HepG2 (cell line): ENCODE measurements around the gene TAS1R3. TPM values are rescaled to one million over a fixed set of nuclear protein-coding genes. Genes with fewer than 3 reads are reported as not detected.

Experiments used
- ATF4 ChIP-seq, 2 experiments: fragments of 450-650 bp in 1 of 2; sonication (generic) in 1 of 2; formaldehyde crosslinking; IDR thresholded peaks; 2 replicates each; pipeline versions ENCODE4 v1.5.0 to v1.8.0; 2020 to 2022; ENCODE audit warnings: mild to moderate bottlenecking in 1 of 2, missing genetic modification reagents in 1 of 2
- FOXC1 ChIP-seq: sonication (generic); formaldehyde crosslinking; IDR thresholded peaks from 2 replicates; pipeline ENCODE4 v1.8.0; 2022; ENCODE audit warnings: mild to moderate bottlenecking, missing genetic modification reagents, borderline replicate concordance
- GATAD1 ChIP-seq: IDR thresholded peaks from 2 replicates; pipeline ENCODE4 v1.6.1; 2016; ENCODE audit warnings: missing genetic modification reagents, missing compliant biosample characterization
- GLMP ChIP-seq: sonication (generic); formaldehyde crosslinking; IDR thresholded peaks from 2 replicates; pipeline ENCODE4 v1.9.0; 2021; ENCODE audit warnings: missing genetic modification reagents, mild to moderate bottlenecking, borderline replicate concordance
- KLF15 ChIP-seq: sonication (generic); formaldehyde crosslinking; IDR thresholded peaks from 2 replicates; pipeline ENCODE4 v1.8.1; 2023; ENCODE audit warnings: borderline replicate concordance, mild to moderate bottlenecking, inconsistent platforms, missing genetic modification reagents, mixed read lengths
- NR2F1 ChIP-seq, 2 experiments: fragments of 450-650 bp in 1 of 2; formaldehyde crosslinking in 1 of 2; IDR thresholded peaks; 2 replicates each; pipeline versions ENCODE4 v1.5.0 to v1.6.1; 2016 to 2020; ENCODE audit warnings: mild to moderate bottlenecking in 1 of 2, missing compliant biosample characterization in 1 of 2, missing genetic modification reagents in 1 of 2, moderate library complexity in 1 of 2
- SSRP1 ChIP-seq: IDR thresholded peaks from 2 replicates; pipeline ENCODE4 v1.6.1; 2016; ENCODE audit warnings: control low read depth
- TBL1XR1 ChIP-seq: fragments of 150-350 bp; IDR thresholded peaks from 2 replicates; pipeline ENCODE4 v1.6.1; 2014; ENCODE audit warnings: borderline replicate concordance, low read length; ENCODE audit not compliant: partially characterized antibody
- USF2 ChIP-seq, 2 experiments: sonication (generic) in 1 of 2; formaldehyde crosslinking in 1 of 2; IDR thresholded peaks; 2 replicates each; pipeline versions ENCODE4 v1.5.1 to v1.6.1; 2011 to 2020; ENCODE audit warnings: borderline replicate concordance in 1 of 2, low read depth in 1 of 2, low read length in 1 of 2, mild to moderate bottlenecking in 1 of 2, missing genetic modification reagents in 1 of 2, moderate library complexity in 1 of 2
- ZFP37 ChIP-seq: sonication (generic); formaldehyde crosslinking; IDR thresholded peaks from 2 replicates; pipeline ENCODE4 v1.4.0; 2020; ENCODE audit warnings: missing genetic modification reagents, borderline replicate concordance
- ZMYM3 ChIP-seq: sonication (generic); formaldehyde crosslinking; IDR thresholded peaks from 2 replicates; pipeline ENCODE4 v1.5.1; 2020; ENCODE audit warnings: mild to moderate bottlenecking, missing genetic modification reagents
- ZMYM4 ChIP-seq: sonication (generic); formaldehyde crosslinking; IDR thresholded peaks from 2 replicates; pipeline ENCODE4 v1.8.1; 2023; ENCODE audit warnings: mild to moderate bottlenecking, missing genetic modification reagents
- ZNF580 ChIP-seq: IDR thresholded peaks from 2 replicates; pipeline ENCODE4 v1.6.1; 2016; ENCODE audit warnings: low read depth, borderline replicate concordance
- polyA plus RNA-seq, 8 experiments: library from polyadenylated mRNA; depleted of rRNA in 3 of 8; stranded (reverse) in 7 of 8; unstranded in 1 of 8; fragments of >200 nt; fragmentation: Illumina TruSeq in 4 of 8; extraction: Trizol in 4 of 8; gene quantifications; 2 replicates each; pipeline versions ENCODE4 v1.2.1 to v1.2.3, GENCODE V29; 2011 to 2016; ENCODE audit warnings: low read depth in 4 of 8, missing spikeins in 1 of 8, mixed read lengths in 1 of 8; ENCODE audit not compliant: insufficient read depth in 1 of 8
- total RNA-seq, 5 experiments: library from RNA; depleted of rRNA; stranded (reverse); fragments of >200 nt; fragmentation: Illumina TruSeq; extraction: Trizol; gene quantifications; 2 replicates each; pipeline ENCODE4 v1.2.3, GENCODE V29; 2016; ENCODE audit warnings: low read depth in 1 of 5
- TF ChIP-seq, protein P1 (sequence below): sonication (generic); formaldehyde crosslinking; IDR thresholded peaks from 2 replicates; pipeline ENCODE4 v1.4.0; 2020; ENCODE audit warnings: missing genetic modification reagents, borderline replicate concordance
- TF ChIP-seq, protein P2 (sequence below): sonication (generic); formaldehyde crosslinking; IDR thresholded peaks from 2 replicates; pipeline ENCODE4 v1.8.0; 2022; ENCODE audit warnings: mild to moderate bottlenecking, missing genetic modification reagents; ENCODE audit not compliant: insufficient replicate concordance

TAS1R3 gene
- total and polyA plus RNA-seq, 2 of the 13 experiments (the other 11 are each of a cell fraction or from before 2014, with no cell fraction given): 0.13 to 0.15 TPM

GRCh38 chr1:1291548-1292441, 39.3 kb upstream of the TAS1R3 start (continued):
- TF ChIP-seq, protein P1, sequence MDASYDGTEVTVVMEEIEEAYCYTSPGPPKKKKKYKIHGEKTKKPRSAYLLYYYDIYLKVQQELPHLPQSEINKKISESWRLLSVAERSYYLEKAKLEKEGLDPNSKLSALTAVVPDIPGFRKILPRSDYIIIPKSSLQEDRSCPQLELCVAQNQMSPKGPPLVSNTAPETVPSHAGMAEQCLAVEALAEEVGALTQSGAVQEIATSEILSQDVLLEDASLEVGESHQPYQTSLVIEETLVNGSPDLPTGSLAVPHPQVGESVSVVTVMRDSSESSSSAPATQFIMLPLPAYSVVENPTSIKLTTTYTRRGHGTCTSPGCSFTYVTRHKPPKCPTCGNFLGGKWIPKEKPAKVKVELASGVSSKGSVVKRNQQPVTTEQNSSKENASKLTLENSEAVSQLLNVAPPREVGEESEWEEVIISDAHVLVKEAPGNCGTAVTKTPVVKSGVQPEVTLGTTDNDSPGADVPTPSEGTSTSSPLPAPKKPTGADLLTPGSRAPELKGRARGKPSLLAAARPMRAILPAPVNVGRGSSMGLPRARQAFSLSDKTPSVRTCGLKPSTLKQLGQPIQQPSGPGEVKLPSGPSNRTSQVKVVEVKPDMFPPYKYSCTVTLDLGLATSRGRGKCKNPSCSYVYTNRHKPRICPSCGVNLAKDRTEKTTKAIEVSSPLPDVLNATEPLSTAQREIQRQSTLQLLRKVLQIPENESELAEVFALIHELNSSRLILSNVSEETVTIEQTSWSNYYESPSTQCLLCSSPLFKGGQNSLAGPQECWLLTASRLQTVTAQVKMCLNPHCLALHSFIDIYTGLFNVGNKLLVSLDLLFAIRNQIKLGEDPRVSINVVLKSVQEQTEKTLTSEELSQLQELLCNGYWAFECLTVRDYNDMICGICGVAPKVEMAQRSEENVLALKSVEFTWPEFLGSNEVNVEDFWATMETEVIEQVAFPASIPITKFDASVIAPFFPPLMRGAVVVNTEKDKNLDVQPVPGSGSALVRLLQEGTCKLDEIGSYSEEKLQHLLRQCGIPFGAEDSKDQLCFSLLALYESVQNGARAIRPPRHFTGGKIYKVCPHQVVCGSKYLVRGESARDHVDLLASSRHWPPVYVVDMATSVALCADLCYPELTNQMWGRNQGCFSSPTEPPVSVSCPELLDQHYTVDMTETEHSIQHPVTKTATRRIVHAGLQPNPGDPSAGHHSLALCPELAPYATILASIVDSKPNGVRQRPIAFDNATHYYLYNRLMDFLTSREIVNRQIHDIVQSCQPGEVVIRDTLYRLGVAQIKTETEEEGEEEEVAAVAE (CRISPR knock-in tag): no peak
- TF ChIP-seq KLF15 (CRISPR knock-in tag): no peak
- no peak for TF ChIP-seq ZFP37 (CRISPR knock-in tag)
- no peak for TF ChIP-seq SSRP1 (CRISPR knock-in tag)
- TF ChIP-seq ZNF580 (CRISPR knock-in tag): no peak
- TF ChIP-seq ZMYM4 (CRISPR knock-in tag): no peak
- no peak for TF ChIP-seq GLMP
- TF ChIP-seq, protein P2, sequence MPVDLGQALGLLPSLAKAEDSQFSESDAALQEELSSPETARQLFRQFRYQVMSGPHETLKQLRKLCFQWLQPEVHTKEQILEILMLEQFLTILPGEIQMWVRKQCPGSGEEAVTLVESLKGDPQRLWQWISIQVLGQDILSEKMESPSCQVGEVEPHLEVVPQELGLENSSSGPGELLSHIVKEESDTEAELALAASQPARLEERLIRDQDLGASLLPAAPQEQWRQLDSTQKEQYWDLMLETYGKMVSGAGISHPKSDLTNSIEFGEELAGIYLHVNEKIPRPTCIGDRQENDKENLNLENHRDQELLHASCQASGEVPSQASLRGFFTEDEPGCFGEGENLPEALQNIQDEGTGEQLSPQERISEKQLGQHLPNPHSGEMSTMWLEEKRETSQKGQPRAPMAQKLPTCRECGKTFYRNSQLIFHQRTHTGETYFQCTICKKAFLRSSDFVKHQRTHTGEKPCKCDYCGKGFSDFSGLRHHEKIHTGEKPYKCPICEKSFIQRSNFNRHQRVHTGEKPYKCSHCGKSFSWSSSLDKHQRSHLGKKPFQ (CRISPR knock-in tag): no peak
- TF ChIP-seq GATAD1 (CRISPR knock-in tag): no peak
- no peak for TF ChIP-seq TBL1XR1
- no peak for TF ChIP-seq ATF4 (CRISPR knock-in tag; IDR thresholded peaks at IDR 0.05)
- TF ChIP-seq ZMYM3 (CRISPR knock-in tag): no peak
- 0 out of 2 replicates have a peak, but pooled peaks have one; percentile 58 for TF ChIP-seq FOXC1 (CRISPR knock-in tag)
- no peak for TF ChIP-seq NR2F1 (CRISPR knock-in tag; IDR thresholded peaks at IDR 0.05)
- TF ChIP-seq USF2 (IDR thresholded peaks at IDR 0.05; ENCODE audit: low read depth, low read length): no peak
- no peak for TF ChIP-seq USF2 (CRISPR knock-in tag; IDR thresholded peaks at IDR 0.05; ENCODE audit: borderline replicate concordance)
